Endothelial cell of umbilical vein (primary cell): ENCODE data around the gene NEK7. TPM values are rescaled to one million over a fixed set of nuclear protein-coding genes. Genes with fewer than 3 reads are reported as not detected.

Source experiments
- BruUV-seq: library from RNA; stranded (reverse); fragments of 400-500 nt; replicated peaks from 2 replicates; lab custom pipeline; 2021; lab: Mats Ljungman, UMichigan
- CTCF ChIA-PET: fragments of 300-600, 350-600 bp; sonication (Branson Sonifier 250); formaldehyde crosslinking; loops from one replicate; lab custom pipeline; 2021; ENCODE audit warnings: antibody characterized with exemption, inconsistent platforms; lab: Charles Lee
- POLR2A ChIA-PET: fragments of 300-600, 350-600 bp; sonication (Branson Sonifier 250); formaldehyde crosslinking; loops from one replicate; lab custom pipeline; 2021; ENCODE audit warnings: antibody characterized with exemption, inconsistent platforms; lab: Charles Lee
- DNase-seq: peaks from one replicate; pipeline ENCODE4 v3.0.0-alpha.2; 2011; ENCODE audit warnings: low read depth, low spot score
- FAIRE-seq: peaks from 2 replicates; lab custom pipeline; 2011; peaks lifted over from hg19 to GRCh38; lab: Jason Lieb, UNC
- H2AFZ ChIP-seq: 2 replicates; pipeline ENCODE4 v1.6.0; 2012; ENCODE audit warnings: low read depth, low read length, control low read depth, inconsistent platforms
- H3K27ac ChIP-seq: 2 replicates; pipeline ENCODE4 v1.5.1; 2011; ENCODE audit warnings: low read depth, mild to moderate bottlenecking, control low read depth, low read length, moderate library complexity; ENCODE audit not compliant: insufficient read depth
- H3K27me3 ChIP-seq, 2 experiments: 2 replicates each; pipeline versions ENCODE4 v1.6.0 to v1.6.1; 2011; ENCODE audit warnings: low read length in 2 of 2, mixed read lengths in 1 of 2; ENCODE audit not compliant: control insufficient read depth in 2 of 2, insufficient read depth in 2 of 2
- H3K36me3 ChIP-seq, 2 experiments: 2 replicates in 1 of 2; 3 replicates in 1 of 2; pipeline ENCODE4 v1.5.1; 2011; ENCODE audit warnings: low read length in 2 of 2, mild to moderate bottlenecking in 1 of 2, moderate library complexity in 1 of 2; ENCODE audit not compliant: control insufficient read depth in 2 of 2, insufficient read depth in 2 of 2; ENCODE audit errors: extremely low read depth in 1 of 2
- H3K4me1 ChIP-seq: 3 replicates; pipeline ENCODE4 v1.5.1; 2011; ENCODE audit warnings: mild to moderate bottlenecking, low read length; ENCODE audit not compliant: control insufficient read depth, insufficient read depth; ENCODE audit errors: extremely low read depth
- H3K4me2 ChIP-seq: 2 replicates; pipeline ENCODE4 v1.6.1; 2011; ENCODE audit warnings: low read length, control low read depth, mixed read lengths; ENCODE audit not compliant: insufficient read depth
- H3K4me3 ChIP-seq, 3 experiments: fragments of 200-600 bp in 1 of 3; sonication (generic), shearing (Covaris generic) in 1 of 3; replicated peaks in 1 of 3; 2 replicates each; pipeline ENCODE4 v1.5.1; 2011 to 2016; ENCODE audit warnings: control low read depth in 3 of 3, low read length in 3 of 3, mild to moderate bottlenecking in 2 of 3, inconsistent platforms in 1 of 3, low read depth in 1 of 3, moderate library complexity in 1 of 3; ENCODE audit not compliant: insufficient read depth in 1 of 3
- H3K79me2 ChIP-seq: 2 replicates; pipeline ENCODE4 v1.6.0; 2012; ENCODE audit warnings: low read length, inconsistent platforms; ENCODE audit not compliant: control insufficient read depth, insufficient read depth
- H3K9ac ChIP-seq: replicated peaks from 2 replicates; pipeline ENCODE3; 2011; ENCODE audit warnings: low read length, control low read depth; ENCODE audit not compliant: insufficient read depth; ENCODE audit errors: extremely low read depth
- H3K9me1 ChIP-seq: replicated peaks from 3 replicates; pipeline ENCODE4 v1.6.0; 2011; ENCODE audit warnings: mild to moderate bottlenecking, low read length; ENCODE audit not compliant: control insufficient read depth, insufficient read depth; ENCODE audit errors: extremely low read depth
- H3K9me3 ChIP-seq: replicated peaks from 2 replicates; pipeline ENCODE4 v1.5.1; 2012; ENCODE audit warnings: low read length, inconsistent platforms; ENCODE audit not compliant: control insufficient read depth, insufficient read depth
- H4K20me1 ChIP-seq: replicated peaks from 2 replicates; pipeline ENCODE3; 2011; ENCODE audit warnings: mild to moderate bottlenecking, low read length; ENCODE audit not compliant: control insufficient read depth, insufficient read depth; ENCODE audit errors: extremely low read depth
- EZH2 ChIP-seq: IDR thresholded peaks from 2 replicates; pipeline ENCODE4 v1.6.1; 2012; ENCODE audit warnings: borderline replicate concordance, low read depth, mild to moderate bottlenecking, moderate library complexity, low read length, inconsistent platforms; ENCODE audit not compliant: severe bottlenecking
- FOS ChIP-seq: IDR thresholded peaks from 2 replicates; pipeline ENCODE4 v1.6.1; 2011; ENCODE audit warnings: mild to moderate bottlenecking, low read length, moderate library complexity, borderline replicate concordance; ENCODE audit not compliant: insufficient read depth
- GATA2 ChIP-seq: IDR thresholded peaks from 2 replicates; pipeline ENCODE4 v1.7.0; 2011; ENCODE audit warnings: low read depth, mild to moderate bottlenecking, moderate library complexity, mixed read lengths, low read length; ENCODE audit not compliant: insufficient read length, insufficient read depth
- JUN ChIP-seq: IDR thresholded peaks from 2 replicates; pipeline ENCODE4 v1.6.1; 2011; ENCODE audit warnings: borderline replicate concordance, low read depth; ENCODE audit not compliant: insufficient read length, insufficient read depth
- MAX ChIP-seq: IDR thresholded peaks from 2 replicates; pipeline ENCODE4 v1.6.1; 2011; ENCODE audit not compliant: insufficient read depth, insufficient read length
- MYC ChIP-seq: IDR thresholded peaks from one replicate; pipeline ENCODE4 v1.6.1; 2011; ENCODE audit warnings: mild to moderate bottlenecking, low read depth, low read length
- POLR2A ChIP-seq: IDR thresholded peaks from 2 replicates; pipeline ENCODE4 v1.6.1; 2012; ENCODE audit warnings: low read depth, mild to moderate bottlenecking, control low read depth, low read length
- POLR2AphosphoS5 ChIP-seq: IDR thresholded peaks from 2 replicates; pipeline ENCODE4 v1.6.1; 2012; ENCODE audit warnings: low read depth, mild to moderate bottlenecking, control low read depth, low read length, moderate library complexity; ENCODE audit not compliant: insufficient read depth
- dilution Hi-C: fragments of 300-500 bp; cut with MboI; formaldehyde crosslinking; loops from one replicate; pipeline ENCODE4 v1.15.0; 2019; ENCODE audit warnings: low sequenced_read_pairs; ENCODE audit not compliant: extremely low pct_ligation_motif_present
- intact Hi-C: fragments of 100-400 bp; cut with micrococcal nuclease; formaldehyde crosslinking; loops from one replicate; pipeline ENCODE4 v1.10.0; 2022
- polyA plus RNA-seq, 4 experiments: library from polyadenylated mRNA; depleted of rRNA in 3 of 4; stranded (reverse) in 3 of 4; unstranded in 1 of 4; fragments of >200 nt; gene quantifications; 2 replicates each; pipeline versions ENCODE4 v1.2.1 to v1.2.3, GENCODE V29; 2011 to 2012; ENCODE audit warnings: missing spikeins in 1 of 4
- total RNA-seq: library from RNA; stranded (reverse); gene quantifications from 2 replicates; pipeline ENCODE4 v1.2.3, GENCODE V29; 2021
- TF ChIP-seq, protein P1 (sequence below), 2 donors: IDR thresholded peaks; 1 replicate in 1 of 2; 2 replicates in 1 of 2; pipeline ENCODE4 v1.5.1; 2011; ENCODE audit warnings: low read length in 2 of 2, mild to moderate bottlenecking in 2 of 2, moderate library complexity in 2 of 2, control low read depth in 1 of 2, inconsistent platforms in 1 of 2, low read depth in 1 of 2; ENCODE audit not compliant: insufficient read depth in 1 of 2; ENCODE audit errors: extremely low read depth in 1 of 2

The NEK7 gene
- total and polyA plus RNA-seq, 2 donors (not counting 3 experiments of a cell fraction or from before 2014, with no cell fraction given) = 22.6 to 45.7 TPM

DNA sequence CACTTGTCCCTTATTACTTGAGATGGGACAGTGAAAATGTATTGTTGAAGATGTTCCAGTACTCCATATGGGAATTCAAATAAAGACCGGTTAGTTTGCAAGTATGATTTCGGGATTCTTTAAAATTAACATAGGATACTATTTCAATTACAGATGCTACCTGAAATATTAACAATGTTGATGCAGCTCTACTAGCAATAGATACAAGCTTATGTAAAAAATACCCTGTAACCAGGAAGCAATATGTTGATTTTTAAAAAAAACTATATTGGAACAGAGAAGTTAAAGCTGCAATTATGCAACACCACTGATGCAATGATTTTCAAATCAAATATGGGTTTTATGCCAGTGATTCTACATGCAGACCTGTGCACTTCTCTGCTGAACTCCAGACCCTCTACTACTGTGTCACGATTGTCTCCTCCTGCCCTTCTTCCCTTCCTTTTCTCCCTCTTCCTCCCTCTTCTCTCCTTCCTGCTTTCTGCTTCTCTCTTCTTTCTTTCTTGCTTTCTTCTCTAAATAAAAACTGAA is 204.5 kb downstream of the NEK7 start:
- Histone ChIP-seq H3K27me3 (no peaks in the 10 kb centered on the region), H3K79me2 (no peaks in the 10 kb centered on the region), H3K9me3 (no peaks in the 10 kb centered on the region), H3K36me3 (no peaks in the 10 kb centered on the region), H2AFZ (no peak overlapping the region), H3K9ac (no peak overlapping the region), H3K4me1 (no peaks in the 10 kb centered on the region), H3K27ac (no peak overlapping the region), H4K20me1 (no peaks in the 10 kb centered on the region), H3K4me2 (no peak overlapping the region), H3K9me1 (no peaks in the 10 kb centered on the region), H3K4me3 (no peak overlapping the region)
- FAIRE-seq (no peak), DNase-seq (no peak)
- CTCF ChIA-PET = interaction anchor here (1.7 to 2.9 kb wide), 2 partner anchors 17 to 289 kb away, joined by 5 to 7 read pairs; no protein-coding TSS in a partner anchor
- POLR2A ChIA-PET = no interaction called here
- TF ChIP-seq MYC (no peak), JUN (no peak), FOS (no peak), MAX (no peak), EZH2 (no peak), POLR2AphosphoS5 (no peak), GATA2 (no peak), POLR2A (no peak)
- TF ChIP-seq, protein P1, sequence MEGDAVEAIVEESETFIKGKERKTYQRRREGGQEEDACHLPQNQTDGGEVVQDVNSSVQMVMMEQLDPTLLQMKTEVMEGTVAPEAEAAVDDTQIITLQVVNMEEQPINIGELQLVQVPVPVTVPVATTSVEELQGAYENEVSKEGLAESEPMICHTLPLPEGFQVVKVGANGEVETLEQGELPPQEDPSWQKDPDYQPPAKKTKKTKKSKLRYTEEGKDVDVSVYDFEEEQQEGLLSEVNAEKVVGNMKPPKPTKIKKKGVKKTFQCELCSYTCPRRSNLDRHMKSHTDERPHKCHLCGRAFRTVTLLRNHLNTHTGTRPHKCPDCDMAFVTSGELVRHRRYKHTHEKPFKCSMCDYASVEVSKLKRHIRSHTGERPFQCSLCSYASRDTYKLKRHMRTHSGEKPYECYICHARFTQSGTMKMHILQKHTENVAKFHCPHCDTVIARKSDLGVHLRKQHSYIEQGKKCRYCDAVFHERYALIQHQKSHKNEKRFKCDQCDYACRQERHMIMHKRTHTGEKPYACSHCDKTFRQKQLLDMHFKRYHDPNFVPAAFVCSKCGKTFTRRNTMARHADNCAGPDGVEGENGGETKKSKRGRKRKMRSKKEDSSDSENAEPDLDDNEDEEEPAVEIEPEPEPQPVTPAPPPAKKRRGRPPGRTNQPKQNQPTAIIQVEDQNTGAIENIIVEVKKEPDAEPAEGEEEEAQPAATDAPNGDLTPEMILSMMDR (IDR thresholded peaks at IDR 0.05; ENCODE audit: extremely low read depth in 1 of 2, insufficient read depth in 1 of 2, low read depth in 1 of 2, low read length in 2 of 2) = no peak
- intact Hi-C loops = no loop called here
- no TSS peak for BruUV-seq
- dilution Hi-C loops = no loop called here
